Measurements from ENCODE around the gene DHODH.

DNA sequence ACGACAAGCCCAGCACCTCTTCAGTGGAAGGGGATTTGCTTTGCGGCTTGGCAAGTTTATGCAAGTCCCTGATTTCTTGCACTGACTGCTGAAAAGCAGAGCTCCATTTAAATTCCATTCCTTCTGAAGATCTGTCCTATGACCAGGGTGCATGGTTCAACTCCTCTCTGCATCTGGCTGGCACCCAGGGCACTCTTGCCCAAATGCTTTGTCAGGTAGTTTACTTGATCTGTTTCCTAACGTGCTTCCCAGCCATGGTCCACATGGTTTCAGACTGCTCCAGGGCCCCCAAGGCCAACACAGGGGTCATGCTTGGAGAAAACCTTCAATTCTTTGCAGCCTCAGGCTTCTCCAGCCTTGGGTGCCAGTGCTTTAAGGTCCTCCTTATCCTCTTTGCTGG lies 34.5 kb downstream of the DHODH start:
- TF ChIP-seq, protein P1, sequence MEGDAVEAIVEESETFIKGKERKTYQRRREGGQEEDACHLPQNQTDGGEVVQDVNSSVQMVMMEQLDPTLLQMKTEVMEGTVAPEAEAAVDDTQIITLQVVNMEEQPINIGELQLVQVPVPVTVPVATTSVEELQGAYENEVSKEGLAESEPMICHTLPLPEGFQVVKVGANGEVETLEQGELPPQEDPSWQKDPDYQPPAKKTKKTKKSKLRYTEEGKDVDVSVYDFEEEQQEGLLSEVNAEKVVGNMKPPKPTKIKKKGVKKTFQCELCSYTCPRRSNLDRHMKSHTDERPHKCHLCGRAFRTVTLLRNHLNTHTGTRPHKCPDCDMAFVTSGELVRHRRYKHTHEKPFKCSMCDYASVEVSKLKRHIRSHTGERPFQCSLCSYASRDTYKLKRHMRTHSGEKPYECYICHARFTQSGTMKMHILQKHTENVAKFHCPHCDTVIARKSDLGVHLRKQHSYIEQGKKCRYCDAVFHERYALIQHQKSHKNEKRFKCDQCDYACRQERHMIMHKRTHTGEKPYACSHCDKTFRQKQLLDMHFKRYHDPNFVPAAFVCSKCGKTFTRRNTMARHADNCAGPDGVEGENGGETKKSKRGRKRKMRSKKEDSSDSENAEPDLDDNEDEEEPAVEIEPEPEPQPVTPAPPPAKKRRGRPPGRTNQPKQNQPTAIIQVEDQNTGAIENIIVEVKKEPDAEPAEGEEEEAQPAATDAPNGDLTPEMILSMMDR (IDR thresholded peaks at IDR 0.05; ENCODE audit: low read length): no peak
- no peak for TF ChIP-seq EZH2 (optimal IDR thresholded peaks at IDR 0.05; ENCODE audit: low read depth, low read length)
